GM23338 (cell line): ENCODE measurements around the gene KAZALD1.

Source experiments
- CREB1 ChIP-seq: fragments of 250-450 bp; sonication (Bioruptor Pico); IDR thresholded peaks from 2 replicates; pipeline ENCODE4 v1.5.0; 2020; ENCODE audit warnings: low read depth, mild to moderate bottlenecking, moderate library complexity
- EZH2 ChIP-seq: fragments of 200-600 bp; sonication (generic); IDR thresholded peaks from one replicate; pipeline ENCODE4 v1.8.0; 2017; ENCODE audit warnings: antibody characterized with exemption, mild to moderate bottlenecking, low read depth; ENCODE audit not compliant: unreplicated experiment
- EZH2phosphoT487 ChIP-seq: fragments of 200-600 bp; sonication (generic); IDR thresholded peaks from one replicate; pipeline ENCODE4 v1.8.1; 2018; ENCODE audit warnings: antibody characterized with exemption; ENCODE audit not compliant: unreplicated experiment
- JUNB ChIP-seq: IDR thresholded peaks from one replicate; pipeline ENCODE4 v1.6.1; 2016; ENCODE audit warnings: antibody characterized with exemption; ENCODE audit not compliant: unreplicated experiment
- NANOG ChIP-seq: IDR thresholded peaks from 2 replicates; pipeline ENCODE4 v1.6.1; 2016; ENCODE audit warnings: antibody characterized with exemption, borderline replicate concordance
- POLR2AphosphoS5 ChIP-seq: IDR thresholded peaks from 2 replicates; pipeline ENCODE4 v1.6.1; 2016; ENCODE audit warnings: antibody characterized with exemption, low read depth
- STAT1 ChIP-seq: IDR thresholded peaks from one replicate; pipeline ENCODE4 v1.6.1; 2016; ENCODE audit warnings: antibody characterized with exemption; ENCODE audit not compliant: unreplicated experiment
- ZNF114 ChIP-seq: fragments of 250-450 bp; sonication (Bioruptor Pico); IDR thresholded peaks from 2 replicates; pipeline ENCODE4 v1.5.0; 2020; ENCODE audit warnings: mild to moderate bottlenecking, moderate library complexity
- ZNF331 ChIP-seq: fragments of 250-450 bp; sonication (Bioruptor Pico); IDR thresholded peaks from 2 replicates; pipeline ENCODE4 v1.5.0; 2020; ENCODE audit warnings: low read depth, mild to moderate bottlenecking, moderate library complexity
- TF ChIP-seq, protein P1 (sequence below), 2 experiments: fragments of 200-600 bp in 1 of 2; sonication (generic) in 1 of 2; conservative IDR thresholded peaks; 2 replicates each; pipeline versions ENCODE4 v1.5.1 to v1.6.1; 2016 to 2017; ENCODE audit warnings: antibody characterized with exemption in 2 of 2, low read depth in 2 of 2, mild to moderate bottlenecking in 2 of 2, moderate library complexity in 1 of 2
- TF ChIP-seq, protein P2 (sequence below): IDR thresholded peaks from one replicate; pipeline ENCODE4 v1.6.1; 2018; ENCODE audit warnings: antibody characterized with exemption; ENCODE audit not compliant: unreplicated experiment
- TF ChIP-seq, protein P3 (sequence below): IDR thresholded peaks from 2 replicates; pipeline ENCODE4 v1.6.1; 2016; ENCODE audit warnings: antibody characterized with exemption

DNA sequence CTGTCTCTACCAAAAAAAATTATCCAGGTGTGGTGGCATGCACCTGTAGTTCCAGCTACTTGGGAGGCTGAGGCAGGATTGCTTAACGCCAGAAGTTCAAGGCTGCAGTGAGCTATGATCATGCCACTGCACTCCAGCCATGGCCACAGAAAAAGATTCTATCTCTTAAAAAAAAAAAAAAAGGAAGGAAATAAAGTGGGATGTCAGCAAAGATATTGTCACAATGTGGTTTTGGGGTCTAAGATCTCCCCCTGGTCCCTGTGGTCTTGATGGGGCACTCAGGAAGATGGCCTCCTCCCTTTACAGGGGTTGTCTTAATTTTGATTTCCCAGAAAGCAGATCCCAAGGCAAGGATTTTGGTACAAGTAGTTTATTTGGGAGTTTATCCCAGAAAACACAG is 7.4 kb upstream of the KAZALD1 start:
- TF ChIP-seq, protein P1, sequence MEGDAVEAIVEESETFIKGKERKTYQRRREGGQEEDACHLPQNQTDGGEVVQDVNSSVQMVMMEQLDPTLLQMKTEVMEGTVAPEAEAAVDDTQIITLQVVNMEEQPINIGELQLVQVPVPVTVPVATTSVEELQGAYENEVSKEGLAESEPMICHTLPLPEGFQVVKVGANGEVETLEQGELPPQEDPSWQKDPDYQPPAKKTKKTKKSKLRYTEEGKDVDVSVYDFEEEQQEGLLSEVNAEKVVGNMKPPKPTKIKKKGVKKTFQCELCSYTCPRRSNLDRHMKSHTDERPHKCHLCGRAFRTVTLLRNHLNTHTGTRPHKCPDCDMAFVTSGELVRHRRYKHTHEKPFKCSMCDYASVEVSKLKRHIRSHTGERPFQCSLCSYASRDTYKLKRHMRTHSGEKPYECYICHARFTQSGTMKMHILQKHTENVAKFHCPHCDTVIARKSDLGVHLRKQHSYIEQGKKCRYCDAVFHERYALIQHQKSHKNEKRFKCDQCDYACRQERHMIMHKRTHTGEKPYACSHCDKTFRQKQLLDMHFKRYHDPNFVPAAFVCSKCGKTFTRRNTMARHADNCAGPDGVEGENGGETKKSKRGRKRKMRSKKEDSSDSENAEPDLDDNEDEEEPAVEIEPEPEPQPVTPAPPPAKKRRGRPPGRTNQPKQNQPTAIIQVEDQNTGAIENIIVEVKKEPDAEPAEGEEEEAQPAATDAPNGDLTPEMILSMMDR (conservative IDR thresholded peaks at IDR 0.05; ENCODE audit: low read depth in 2 of 2): no peak
- TF ChIP-seq, protein P2, sequence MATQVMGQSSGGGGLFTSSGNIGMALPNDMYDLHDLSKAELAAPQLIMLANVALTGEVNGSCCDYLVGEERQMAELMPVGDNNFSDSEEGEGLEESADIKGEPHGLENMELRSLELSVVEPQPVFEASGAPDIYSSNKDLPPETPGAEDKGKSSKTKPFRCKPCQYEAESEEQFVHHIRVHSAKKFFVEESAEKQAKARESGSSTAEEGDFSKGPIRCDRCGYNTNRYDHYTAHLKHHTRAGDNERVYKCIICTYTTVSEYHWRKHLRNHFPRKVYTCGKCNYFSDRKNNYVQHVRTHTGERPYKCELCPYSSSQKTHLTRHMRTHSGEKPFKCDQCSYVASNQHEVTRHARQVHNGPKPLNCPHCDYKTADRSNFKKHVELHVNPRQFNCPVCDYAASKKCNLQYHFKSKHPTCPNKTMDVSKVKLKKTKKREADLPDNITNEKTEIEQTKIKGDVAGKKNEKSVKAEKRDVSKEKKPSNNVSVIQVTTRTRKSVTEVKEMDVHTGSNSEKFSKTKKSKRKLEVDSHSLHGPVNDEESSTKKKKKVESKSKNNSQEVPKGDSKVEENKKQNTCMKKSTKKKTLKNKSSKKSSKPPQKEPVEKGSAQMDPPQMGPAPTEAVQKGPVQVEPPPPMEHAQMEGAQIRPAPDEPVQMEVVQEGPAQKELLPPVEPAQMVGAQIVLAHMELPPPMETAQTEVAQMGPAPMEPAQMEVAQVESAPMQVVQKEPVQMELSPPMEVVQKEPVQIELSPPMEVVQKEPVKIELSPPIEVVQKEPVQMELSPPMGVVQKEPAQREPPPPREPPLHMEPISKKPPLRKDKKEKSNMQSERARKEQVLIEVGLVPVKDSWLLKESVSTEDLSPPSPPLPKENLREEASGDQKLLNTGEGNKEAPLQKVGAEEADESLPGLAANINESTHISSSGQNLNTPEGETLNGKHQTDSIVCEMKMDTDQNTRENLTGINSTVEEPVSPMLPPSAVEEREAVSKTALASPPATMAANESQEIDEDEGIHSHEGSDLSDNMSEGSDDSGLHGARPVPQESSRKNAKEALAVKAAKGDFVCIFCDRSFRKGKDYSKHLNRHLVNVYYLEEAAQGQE: no peak
- TF ChIP-seq CREB1 (no peak), EZH2 (no peak), EZH2phosphoT487 (no peak), JUNB (no peak), POLR2AphosphoS5 (no peak), STAT1 (no peak), NANOG (no peak), ZNF114 (CRISPR knock-in tag) (no peak), ZNF331 (CRISPR knock-in tag) (no peak)
- TF ChIP-seq, protein P3, sequence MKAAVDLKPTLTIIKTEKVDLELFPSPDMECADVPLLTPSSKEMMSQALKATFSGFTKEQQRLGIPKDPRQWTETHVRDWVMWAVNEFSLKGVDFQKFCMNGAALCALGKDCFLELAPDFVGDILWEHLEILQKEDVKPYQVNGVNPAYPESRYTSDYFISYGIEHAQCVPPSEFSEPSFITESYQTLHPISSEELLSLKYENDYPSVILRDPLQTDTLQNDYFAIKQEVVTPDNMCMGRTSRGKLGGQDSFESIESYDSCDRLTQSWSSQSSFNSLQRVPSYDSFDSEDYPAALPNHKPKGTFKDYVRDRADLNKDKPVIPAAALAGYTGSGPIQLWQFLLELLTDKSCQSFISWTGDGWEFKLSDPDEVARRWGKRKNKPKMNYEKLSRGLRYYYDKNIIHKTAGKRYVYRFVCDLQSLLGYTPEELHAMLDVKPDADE: no peak
